GM15510 (cell line): ENCODE results near the gene NTNG1.

ENCODE experiments used
- POLR2A ChIP-seq: IDR thresholded peaks from 3 replicates; pipeline ENCODE4 v1.6.1; 2011; ENCODE audit warnings: borderline replicate concordance; ENCODE audit not compliant: insufficient read length; ENCODE audit errors: extremely low read depth

Gene NTNG1

GRCh38 chr1:107362468-107363140 lies 221.8 kb downstream of the NTNG1 start:
- no peak for TF ChIP-seq POLR2A

DNA sequence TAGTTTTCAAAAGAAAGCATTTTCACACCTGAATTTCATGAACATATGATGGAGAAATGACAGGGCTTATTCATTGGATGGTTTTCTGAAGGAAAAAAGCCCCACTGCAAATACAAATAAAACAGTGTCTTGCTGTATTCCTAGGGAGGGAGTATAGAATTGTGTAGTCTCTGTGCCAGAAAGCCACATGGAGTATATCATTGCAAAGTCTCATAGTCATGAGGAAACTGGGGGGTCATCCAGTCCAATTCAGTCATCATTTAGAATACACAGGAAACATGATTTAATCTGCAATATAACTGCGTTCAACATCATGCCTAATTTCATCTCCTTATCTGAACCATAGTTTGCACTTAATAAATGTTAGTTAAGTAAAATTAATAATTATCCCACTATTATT lies 222.3 kb downstream of the NTNG1 start:
- no peak for TF ChIP-seq POLR2A

DNA sequence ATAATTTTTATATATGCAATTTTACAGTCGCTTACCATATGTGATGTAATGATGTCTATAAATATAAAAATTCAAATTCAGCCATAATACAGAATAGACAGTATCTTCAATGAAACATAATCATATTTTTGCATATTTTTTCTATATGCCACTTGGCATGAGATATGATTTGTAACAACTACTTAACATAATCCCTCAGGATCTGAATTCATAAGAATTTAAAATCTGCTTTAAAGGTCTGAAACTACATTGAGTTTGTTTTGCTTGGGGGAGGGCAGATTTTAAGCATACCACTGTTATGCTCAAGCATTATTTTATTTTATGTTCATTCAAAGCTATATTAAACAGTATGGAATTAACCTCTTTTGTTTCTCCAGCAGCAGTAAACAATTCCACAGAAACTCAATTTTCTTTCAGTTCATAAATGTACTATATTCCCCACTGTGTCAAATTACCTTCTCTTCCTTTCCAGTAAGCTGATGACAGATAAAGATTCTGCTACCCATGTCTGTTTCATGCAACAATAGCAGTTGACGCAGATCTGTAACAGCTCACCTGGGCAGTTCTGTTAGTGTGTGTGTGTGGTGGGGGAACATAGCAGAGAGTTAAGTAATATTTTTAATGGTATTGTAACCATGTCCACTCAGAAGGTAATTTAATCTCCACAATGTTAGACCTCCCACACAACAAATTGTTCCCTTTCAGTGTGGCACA lies 224.8 kb downstream of the NTNG1 start:
- no peak for TF ChIP-seq POLR2A

DNA sequence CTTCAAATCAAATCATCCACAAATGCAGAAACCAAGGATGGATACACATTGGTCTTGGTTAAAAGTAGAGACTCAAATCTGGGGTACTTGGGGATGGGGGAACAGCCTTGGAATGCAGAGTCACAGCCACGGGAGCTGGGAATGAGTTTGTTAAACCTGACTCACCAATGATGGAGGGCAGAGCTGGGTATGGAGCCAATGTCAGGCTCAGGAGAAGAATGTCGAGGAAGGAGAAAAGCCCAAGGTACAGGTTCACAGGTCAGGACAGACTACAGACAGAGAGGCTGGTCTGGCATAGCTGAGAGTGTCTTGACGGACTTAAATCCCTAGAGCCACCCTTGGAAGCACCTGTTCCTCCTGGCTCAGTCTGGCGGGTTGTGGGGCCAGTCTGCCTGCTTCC lies 237.6 kb downstream of the NTNG1 start:
- no peak for TF ChIP-seq POLR2A

DNA sequence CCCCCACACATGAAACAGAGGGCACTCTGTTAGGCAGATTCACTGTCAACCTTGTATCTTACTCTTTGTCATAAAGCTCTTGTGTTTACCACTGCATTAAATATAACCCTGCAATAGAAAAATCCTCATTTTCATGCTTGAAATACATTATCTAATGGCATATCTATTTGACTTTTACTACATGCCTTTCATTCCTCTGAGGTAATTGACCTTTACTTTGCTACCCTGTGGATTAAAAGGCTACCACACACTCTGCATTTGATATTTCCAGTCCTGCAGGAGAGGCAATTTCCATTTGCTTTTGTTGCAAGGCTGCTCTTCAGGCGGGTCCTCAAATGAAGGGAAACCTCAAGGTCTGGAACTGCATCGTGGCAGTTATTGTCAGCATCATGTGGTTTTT lies 238.0 kb downstream of the NTNG1 start:
- no peak for TF ChIP-seq POLR2A

- TF ChIP-seq POLR2A = no peak
Measured at GRCh38 chr1:107379826-107380225, 239.0 kb downstream of the NTNG1 start.

GRCh38 chr1:107389410-107390396 lies 248.9 kb downstream of the NTNG1 start:
- no peak for TF ChIP-seq POLR2A

DNA sequence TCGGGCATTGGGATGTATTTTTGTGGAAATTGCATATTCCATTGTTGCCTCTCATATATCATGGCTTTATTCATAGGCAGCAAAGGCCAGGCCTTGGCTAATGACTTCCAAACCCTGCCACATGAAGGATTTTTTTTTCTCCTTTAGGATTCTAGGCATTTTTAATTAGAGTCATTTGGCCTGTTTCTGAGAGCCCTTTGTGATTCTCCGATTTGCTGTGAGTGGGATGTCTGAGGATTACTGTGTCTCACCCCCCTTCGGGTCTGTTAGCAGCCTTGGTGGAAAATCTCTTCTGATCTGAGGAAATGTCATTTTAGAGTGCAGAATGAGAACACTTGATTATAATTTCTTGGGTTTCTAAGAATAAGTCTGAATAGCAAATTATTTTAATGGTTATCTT lies 253.5 kb downstream of the NTNG1 start:
- TF ChIP-seq POLR2A = no peak

DNA sequence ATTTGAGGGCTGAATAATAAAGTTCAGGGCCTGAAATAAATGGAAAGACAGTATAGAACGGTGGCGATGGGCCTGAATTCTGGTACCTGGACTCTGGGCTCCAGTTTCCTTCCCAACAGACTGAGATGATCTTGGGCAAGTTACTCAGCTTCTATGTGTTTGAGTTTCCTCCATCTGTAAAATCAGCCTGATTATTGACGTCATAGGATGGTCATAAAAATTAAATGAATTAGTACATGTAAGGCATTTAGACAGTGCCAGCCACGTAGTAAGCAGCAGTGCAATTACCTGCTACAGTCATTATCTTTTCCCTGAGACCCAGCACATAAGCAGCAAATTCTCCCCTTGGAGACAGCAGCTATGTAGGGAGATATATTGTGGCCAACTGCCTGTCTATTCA lies 260.9 kb downstream of the NTNG1 start:
- TF ChIP-seq POLR2A = no peak

DNA sequence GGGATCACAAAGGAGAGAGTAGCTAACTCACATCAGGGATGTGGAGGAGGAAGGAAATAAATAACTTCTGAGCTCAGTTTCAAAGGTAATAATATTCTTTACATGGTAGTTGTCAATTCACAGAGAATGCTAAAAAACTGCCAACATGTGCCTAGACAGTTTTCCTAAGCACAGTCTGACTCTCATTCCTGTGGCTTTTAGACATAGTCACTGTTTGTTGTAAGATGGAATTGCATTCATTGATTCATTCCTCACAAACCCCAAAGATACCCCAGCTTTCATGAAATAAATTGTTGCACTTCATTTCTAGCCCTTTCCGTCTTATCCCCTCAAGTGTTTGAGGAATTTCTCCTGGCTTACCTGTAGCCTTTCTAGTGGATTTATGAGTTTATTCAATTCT lies 263.9 kb downstream of the NTNG1 start:
- no peak for TF ChIP-seq POLR2A

DNA sequence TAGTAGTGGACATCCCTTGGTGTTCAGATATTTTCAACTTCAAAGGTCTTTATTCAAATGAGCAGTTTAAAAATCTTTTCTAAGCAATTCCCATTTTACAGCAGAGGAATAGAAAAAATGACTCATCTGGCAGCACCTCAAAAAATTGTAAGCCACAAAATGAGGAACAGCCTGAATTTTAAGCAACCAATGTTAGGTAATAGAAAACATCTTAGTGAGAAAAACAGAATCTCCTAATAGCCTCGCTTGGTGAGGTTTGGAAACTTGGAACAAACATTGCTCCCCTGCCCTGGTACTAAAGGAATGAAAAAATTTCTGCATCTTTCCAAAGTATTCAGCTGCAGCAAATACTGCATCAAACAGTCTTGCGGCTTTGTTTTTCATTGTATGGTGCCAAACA lies 264.4 kb downstream of the NTNG1 start:
- TF ChIP-seq POLR2A = no peak

- TF ChIP-seq POLR2A = no peak
Measured at GRCh38 chr1:107407011-107407410, 266.2 kb downstream of the NTNG1 start.

GRCh38 chr1:107413546-107413945 lies 272.7 kb downstream of the NTNG1 start:
- no peak for TF ChIP-seq POLR2A

GRCh38 chr1:107413951-107414350 lies 273.1 kb downstream of the NTNG1 start:
- TF ChIP-seq POLR2A = no peak

DNA sequence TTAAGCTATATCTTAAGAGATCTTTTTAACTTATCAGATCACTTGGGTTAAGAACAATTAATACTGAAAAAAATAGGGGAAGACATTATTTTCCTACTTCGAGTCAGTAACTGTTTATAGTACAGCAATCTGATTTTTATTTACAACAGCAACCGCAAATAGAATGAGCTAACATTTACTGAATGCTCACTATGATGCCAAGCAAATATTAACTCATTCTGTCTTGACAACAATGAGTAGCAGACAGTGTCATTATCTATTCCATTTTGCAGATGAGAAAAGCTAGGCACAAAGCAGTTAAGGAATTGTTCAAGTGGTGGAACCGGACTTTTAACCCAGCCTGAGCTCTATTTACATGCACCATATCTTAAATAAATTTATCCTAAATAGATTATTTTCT lies 273.7 kb downstream of the NTNG1 start:
- TF ChIP-seq POLR2A = no peak
